T47D (cell line): ENCODE measurements around the gene CD300LF.

Experiments used
- DNase-seq, 2 experiments: peaks; one replicate each; pipeline versions ENCODE4 v3.0.0 to v3.0.0-alpha.2; 2011 to 2012; ENCODE audit warnings: low read depth in 1 of 2, low spot score in 1 of 2
- JUND ChIP-seq: IDR thresholded peaks from 2 replicates; pipeline ENCODE4 v1.6.1; 2012; ENCODE audit warnings: low read depth
- in situ Hi-C: cut with HindIII; loops from 2 replicates; pipeline ENCODE4 v1.10.0; 2016; ENCODE audit warnings: low sequenced_read_pairs, low pct_unique_long_range_greater_than_20kb

CD300LF gene

GRCh38 chr17:74712301-74712700 lies 422 bp downstream of the CD300LF start:
- TF ChIP-seq JUND: no peak
- in situ Hi-C loops: no loop called here
- no peak for DNase-seq

- TF ChIP-seq JUND: no peak
- in situ Hi-C loops: no loop called here
- no peak for DNase-seq
These were observed 1.5 kb downstream of the CD300LF start for GRCh38 chr17:74711058-74711824.

- in situ Hi-C loops: no loop called here
- no peak for DNase-seq
- no peak for TF ChIP-seq JUND
These were observed 8.2 kb downstream of the CD300LF start for GRCh38 chr17:74704544-74704943.

- DNase-seq: no peak
- in situ Hi-C loops: no loop called here
- TF ChIP-seq JUND: no peak
These were observed 9.4 kb downstream of the CD300LF start for GRCh38 chr17:74703311-74703710.

GRCh38 chr17:74702116-74702871 lies 10.4 kb downstream of the CD300LF start:
- in situ Hi-C loops: no loop called here

GRCh38 chr17:74699236-74699635 lies 13.5 kb downstream of the CD300LF start:
- no peak for DNase-seq
- in situ Hi-C loops: no loop called here
- TF ChIP-seq JUND: no peak

More at GRCh38 chr17:74702116-74702871, 10.4 kb downstream of the CD300LF start:
- no peak for DNase-seq
- TF ChIP-seq JUND: no peak

GRCh38 chr17:74698069-74698468 lies 14.7 kb downstream of the CD300LF start:
- no peak for DNase-seq
- in situ Hi-C loops: no loop called here
- TF ChIP-seq JUND: no peak

- DNase-seq: no peak
- in situ Hi-C loops: no loop called here
- no peak for TF ChIP-seq JUND
These were observed 15.2 kb downstream of the CD300LF start for GRCh38 chr17:74697515-74697914.

GRCh38 chr17:74695629-74696028 lies 17.1 kb downstream of the CD300LF start:
- DNase-seq: no peak
- no peak for TF ChIP-seq JUND
- in situ Hi-C loops: no loop called here

- no peak for DNase-seq
- TF ChIP-seq JUND: no peak
- in situ Hi-C loops: no loop called here
These were observed 18.6 kb downstream of the CD300LF start for GRCh38 chr17:74694081-74694480.

- DNase-seq: no peak
- TF ChIP-seq JUND: no peak
- in situ Hi-C loops: no loop called here
These were observed 21.6 kb downstream of the CD300LF start for GRCh38 chr17:74691151-74691550.

- in situ Hi-C loops: no loop called here
- TF ChIP-seq JUND: no peak
- DNase-seq: no peak
These were observed 22.3 kb downstream of the CD300LF start for GRCh38 chr17:74690409-74690825.

- no peak for TF ChIP-seq JUND
- in situ Hi-C loops: no loop called here
- no peak for DNase-seq
These were observed 24.8 kb downstream of the CD300LF start for GRCh38 chr17:74687886-74688285.
